ENCODE results near the gene LHFPL3.
"Not testable (repeated sequence)": the region's sequence is repeated elsewhere in the genome, so short reads cannot be mapped to it uniquely, and the experiment has no call there.

Gene LHFPL3

GRCh38 chr7:104550362-104550761 is 222.0 kb downstream of the LHFPL3 start:
- DNase-seq (ENCODE audit: extremely low spot score), result no peak

GRCh38 chr7:104551226-104551625 is 222.8 kb downstream of the LHFPL3 start:
- ChIA-PET CTCF (no interaction called here), POLR2A (no interaction called here)
- no peak for TF ChIP-seq FOXK2 (IDR thresholded peaks at IDR 0.05)
- no peak for DNase-seq (ENCODE audit: extremely low spot score)

More at GRCh38 chr7:104550362-104550761, 222.0 kb downstream of the LHFPL3 start:
- no peak for TF ChIP-seq SUZ12 (IDR thresholded peaks at IDR 0.05)
- POLR2A ChIA-PET, result no interaction called here
- CTCF ChIA-PET, result no interaction called here

- TF ChIP-seq FOXK2 (IDR thresholded peaks at IDR 0.05), result no peak
- TF ChIP-seq SUZ12 (IDR thresholded peaks at IDR 0.05), result no peak
- TF ChIP-seq CTBP1 (IDR thresholded peaks at IDR 0.05; ENCODE audit: borderline replicate concordance), result no peak
- TF ChIP-seq FOXM1 (IDR thresholded peaks at IDR 0.05; ENCODE audit: borderline replicate concordance), result no peak
- TF ChIP-seq TARDBP (IDR thresholded peaks at IDR 0.05), result no peak
- no peak for TF ChIP-seq ELF4 (IDR thresholded peaks at IDR 0.05)
- no peak for TF ChIP-seq BHLHE40 (IDR thresholded peaks at IDR 0.05; ENCODE audit: borderline replicate concordance)
- TF ChIP-seq SP1 (IDR thresholded peaks at IDR 0.05), result no peak
- no peak for TF ChIP-seq LEF1 (IDR thresholded peaks at IDR 0.05; ENCODE audit: borderline replicate concordance)
- TF ChIP-seq ARNT (IDR thresholded peaks at IDR 0.05), result no peak
- TF ChIP-seq ZNF384 (IDR thresholded peaks at IDR 0.05), result no peak
- TF ChIP-seq L3MBTL2 (conservative IDR thresholded peaks at IDR 0.05), result no peak
- no peak for TF ChIP-seq FOXA1 (IDR thresholded peaks at IDR 0.05)
- ChIA-PET POLR2A (no interaction called here), CTCF (no interaction called here)
- DNase-seq (ENCODE audit: extremely low spot score), result peak; percentile 28
These were observed 223.7 kb downstream of the LHFPL3 start for GRCh38 chr7:104552102-104552501.

DNA sequence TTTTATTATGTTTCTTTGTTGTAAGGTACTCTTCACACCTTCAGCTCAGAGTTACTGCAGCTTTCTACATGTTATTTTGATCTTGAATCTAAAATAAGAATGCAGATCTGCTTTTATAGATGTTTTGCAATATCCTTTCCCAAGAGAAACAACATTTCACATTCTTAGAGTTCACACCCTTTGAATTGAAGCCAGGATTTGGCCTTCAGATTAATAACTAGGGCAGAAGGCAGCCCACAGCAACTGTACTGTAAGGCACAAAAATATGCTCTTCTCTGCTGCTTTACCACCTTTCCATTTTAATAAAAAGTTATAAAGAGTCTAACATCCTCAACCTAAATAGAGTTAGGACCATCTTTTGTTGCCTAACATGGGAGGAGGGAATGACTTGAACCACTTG is 224.7 kb downstream of the LHFPL3 start:
- ChIA-PET POLR2A (no interaction called here), CTCF (no interaction called here)
- no peak for DNase-seq (ENCODE audit: extremely low spot score)
- no peak for TF ChIP-seq FOXM1 (IDR thresholded peaks at IDR 0.05; ENCODE audit: borderline replicate concordance)
- TF ChIP-seq HDGF (IDR thresholded peaks at IDR 0.05; ENCODE audit: borderline replicate concordance), result no peak
- no peak for TF ChIP-seq SP1 (IDR thresholded peaks at IDR 0.05)
- TF ChIP-seq CTBP1 (IDR thresholded peaks at IDR 0.05; ENCODE audit: borderline replicate concordance), result no peak
- TF ChIP-seq BHLHE40 (IDR thresholded peaks at IDR 0.05; ENCODE audit: borderline replicate concordance), result no peak
- no peak for TF ChIP-seq FOXA1 (IDR thresholded peaks at IDR 0.05)
- TF ChIP-seq, protein P1, sequence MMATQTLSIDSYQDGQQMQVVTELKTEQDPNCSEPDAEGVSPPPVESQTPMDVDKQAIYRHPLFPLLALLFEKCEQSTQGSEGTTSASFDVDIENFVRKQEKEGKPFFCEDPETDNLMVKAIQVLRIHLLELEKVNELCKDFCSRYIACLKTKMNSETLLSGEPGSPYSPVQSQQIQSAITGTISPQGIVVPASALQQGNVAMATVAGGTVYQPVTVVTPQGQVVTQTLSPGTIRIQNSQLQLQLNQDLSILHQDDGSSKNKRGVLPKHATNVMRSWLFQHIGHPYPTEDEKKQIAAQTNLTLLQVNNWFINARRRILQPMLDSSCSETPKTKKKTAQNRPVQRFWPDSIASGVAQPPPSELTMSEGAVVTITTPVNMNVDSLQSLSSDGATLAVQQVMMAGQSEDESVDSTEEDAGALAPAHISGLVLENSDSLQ (IDR thresholded peaks at IDR 0.05), result no peak
- TF ChIP-seq L3MBTL2 (conservative IDR thresholded peaks at IDR 0.05), result no peak
- no peak for TF ChIP-seq ZNF384 (IDR thresholded peaks at IDR 0.05)
- TF ChIP-seq ELF4 (IDR thresholded peaks at IDR 0.05), result no peak
- TF ChIP-seq FOXK2 (IDR thresholded peaks at IDR 0.05), result no peak
- no peak for TF ChIP-seq TARDBP (IDR thresholded peaks at IDR 0.05)
- no peak for TF ChIP-seq SUZ12 (IDR thresholded peaks at IDR 0.05)

GRCh38 chr7:104563350-104563901 is 235.0 kb downstream of the LHFPL3 start:
- CTCF ChIA-PET; DNase-seq (ENCODE audit: extremely low spot score); POLR2A ChIA-PET: not testable (repeated sequence)

DNA sequence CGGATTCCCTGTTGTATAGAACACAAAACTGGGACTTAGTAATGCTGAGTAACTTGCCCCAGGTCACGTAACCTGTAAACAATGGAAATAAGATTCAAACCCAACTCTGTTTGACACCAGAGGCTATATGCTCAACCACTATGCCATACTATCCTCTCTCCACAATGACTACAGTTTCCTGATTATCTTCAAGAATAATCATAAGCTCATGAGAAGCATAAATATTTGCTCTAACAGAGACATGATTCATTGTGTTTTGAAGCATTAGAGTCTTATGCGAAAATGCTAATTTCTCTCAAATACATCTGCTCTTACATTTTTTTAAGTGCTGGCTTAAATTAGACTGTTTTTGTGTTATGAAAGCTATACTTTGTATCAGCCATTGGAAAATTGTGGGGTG is 241.3 kb downstream of the LHFPL3 start:
- no peak for DNase-seq (ENCODE audit: extremely low spot score)
- POLR2A ChIA-PET, result no interaction called here
- no peak for TF ChIP-seq L3MBTL2 (conservative IDR thresholded peaks at IDR 0.05)
- TF ChIP-seq, protein P1 (IDR thresholded peaks at IDR 0.05), result no peak
- TF ChIP-seq CTBP1 (IDR thresholded peaks at IDR 0.05; ENCODE audit: borderline replicate concordance), result no peak
- no peak for TF ChIP-seq LEF1 (IDR thresholded peaks at IDR 0.05; ENCODE audit: borderline replicate concordance)
- TF ChIP-seq FOXA1 (IDR thresholded peaks at IDR 0.05), result no peak
- no peak for TF ChIP-seq BHLHE40 (IDR thresholded peaks at IDR 0.05; ENCODE audit: borderline replicate concordance)
- TF ChIP-seq ELF4 (IDR thresholded peaks at IDR 0.05), result no peak
- no peak for TF ChIP-seq FOXK2 (IDR thresholded peaks at IDR 0.05)
- no peak for TF ChIP-seq NFRKB (IDR thresholded peaks at IDR 0.05)
- no peak for TF ChIP-seq ZNF384 (IDR thresholded peaks at IDR 0.05)
- no peak for TF ChIP-seq HDGF (IDR thresholded peaks at IDR 0.05; ENCODE audit: borderline replicate concordance)
- TF ChIP-seq SUZ12 (IDR thresholded peaks at IDR 0.05), result no peak
- no peak for TF ChIP-seq FOXM1 (IDR thresholded peaks at IDR 0.05; ENCODE audit: borderline replicate concordance)
- no peak for TF ChIP-seq TARDBP (IDR thresholded peaks at IDR 0.05)
- TF ChIP-seq SP1 (IDR thresholded peaks at IDR 0.05), result no peak
- no peak for TF ChIP-seq ARNT (IDR thresholded peaks at IDR 0.05)
- CTCF ChIA-PET, result no interaction called here

- ChIA-PET CTCF (no interaction called here), POLR2A (no interaction called here)
- TF ChIP-seq CTBP1 (IDR thresholded peaks at IDR 0.05; ENCODE audit: borderline replicate concordance) (no peak), L3MBTL2 (conservative IDR thresholded peaks at IDR 0.05) (no peak), TARDBP (IDR thresholded peaks at IDR 0.05) (no peak), ARNT (IDR thresholded peaks at IDR 0.05) (no peak), HDGF (IDR thresholded peaks at IDR 0.05; ENCODE audit: borderline replicate concordance) (no peak), SUZ12 (IDR thresholded peaks at IDR 0.05) (no peak), FOXA1 (IDR thresholded peaks at IDR 0.05) (no peak), NFRKB (IDR thresholded peaks at IDR 0.05) (no peak), SP1 (IDR thresholded peaks at IDR 0.05) (no peak), BHLHE40 (IDR thresholded peaks at IDR 0.05; ENCODE audit: borderline replicate concordance) (no peak)
- TF ChIP-seq, protein P1 (IDR thresholded peaks at IDR 0.05), result no peak
- no peak for DNase-seq (ENCODE audit: extremely low spot score)
These were observed 244.2 kb downstream of the LHFPL3 start for GRCh38 chr7:104572554-104572953.

All from HEK293T (cell line).